GM10266 (cell line): ENCODE data around the gene CLCN2.
"Not testable (repeated sequence)": the region's sequence is repeated elsewhere in the genome, so short reads cannot be mapped to it uniquely, and the experiment has no call there.

Source experiments
- DNase-seq: peaks from one replicate; pipeline ENCODE4 v3.0.0; 2012; ENCODE audit errors: extremely low spot score
- CTCF ChIP-seq: IDR thresholded peaks from 2 replicates; pipeline ENCODE4 v1.5.1; 2012; ENCODE audit warnings: mild to moderate bottlenecking, low read depth; ENCODE audit not compliant: control insufficient read depth, insufficient read depth; ENCODE audit errors: missing control alignments

Gene CLCN2

GRCh38 chr3:184341925-184342324 lies 19.5 kb downstream of the CLCN2 start:
- no peak for DNase-seq
- no peak for TF ChIP-seq CTCF

- DNase-seq: not testable (repeated sequence)
Measured at GRCh38 chr3:184339451-184340135, 21.8 kb downstream of the CLCN2 start.

GRCh38 chr3:184339001-184339400 lies 22.4 kb downstream of the CLCN2 start:
- no peak for TF ChIP-seq CTCF
- no peak for DNase-seq

- DNase-seq: peak; percentile 61
- no peak for TF ChIP-seq CTCF
Measured at GRCh38 chr3:184338511-184338945, 22.9 kb downstream of the CLCN2 start.

- no peak for TF ChIP-seq CTCF
- no peak for DNase-seq
Measured at GRCh38 chr3:184337981-184338380, 23.4 kb downstream of the CLCN2 start.

- DNase-seq: no peak
Measured at GRCh38 chr3:184337399-184337714, 24.0 kb downstream of the CLCN2 start, which contains the start of gene FAM131A. Gene FAM131A, plus strand, starts transcription at chr3:184337600. Its CDS starts 31 bp downstream, at chr3:184337631.

GRCh38 chr3:184336547-184337398 lies 24.6 kb downstream of the CLCN2 start:
- peak; percentile 86 for DNase-seq
- TF ChIP-seq CTCF: no peak

More at GRCh38 chr3:184337399-184337714, 24.0 kb downstream of the CLCN2 start, which contains the start of gene FAM131A:
- no peak for TF ChIP-seq CTCF
